Sigmoid colon (tissue), 7 donors: ENCODE results near the gene TAF5L. TPM values are rescaled to one million over a fixed set of nuclear protein-coding genes. Genes with fewer than 3 reads are reported as not detected.

Experiments
- DNase-seq: peaks from one replicate; pipeline ENCODE4 v3.0.0-alpha.2; 2019
- H3K27ac ChIP-seq, 4 donors: fragments of 200-600 bp; sonication (generic); one replicate each; pipeline ENCODE4 v1.5.1; 2016 to 2019; ENCODE audit warnings: mild to moderate bottlenecking in 1 of 4
- H3K27me3 ChIP-seq, 3 donors: fragments of 200-600 bp; sonication (generic); one replicate each; pipeline ENCODE4 v1.5.1; 2019; ENCODE audit warnings: mild to moderate bottlenecking in 1 of 3
- H3K36me3 ChIP-seq, 4 donors: fragments of 200-600 bp; sonication (generic); one replicate each; pipeline ENCODE4 v1.5.1; 2016 to 2019
- H3K4me1 ChIP-seq, 4 donors: fragments of 200-600 bp; sonication (generic); one replicate each; pipeline ENCODE4 v1.5.1; 2017 to 2019
- H3K4me3 ChIP-seq, 4 donors: fragments of 200-600 bp; sonication (generic); one replicate each; pipeline ENCODE4 v1.5.1; 2017 to 2019; ENCODE audit warnings: mild to moderate bottlenecking in 2 of 4, moderate library complexity in 1 of 4
- H3K9me3 ChIP-seq, 4 donors: fragments of 200-600 bp in 3 of 4; sonication (generic) in 3 of 4; one replicate each; pipeline versions ENCODE4 v1.5.1 to v1.6.1; 2013 to 2019
- EP300 ChIP-seq, 4 donors: sonication (generic); formaldehyde crosslinking; IDR thresholded peaks; one replicate each; pipeline ENCODE4 v1.6.1; 2017; ENCODE audit warnings: antibody characterized with exemption in 4 of 4
- POLR2A ChIP-seq, 2 donors: fragments of 450-650 bp; IDR thresholded peaks; one replicate each; pipeline ENCODE4 v1.6.1; 2016; ENCODE audit warnings: antibody characterized with exemption in 2 of 2, mild to moderate bottlenecking in 2 of 2, moderate library complexity in 2 of 2
- POLR2AphosphoS5 ChIP-seq, 4 donors: sonication (generic); formaldehyde crosslinking; IDR thresholded peaks; one replicate each; pipeline ENCODE4 v1.6.1; 2017; ENCODE audit warnings: antibody characterized with exemption in 4 of 4
- WGBS, 2 donors: extraction: QIAGEN DNeasy Blood & Tissue Kit; methylation state at CpG; one replicate each; pipeline ENCODE4 v1.1.7; 2013; 5-methylcytosine and 5-hydroxymethylcytosine counted together
- intact Hi-C: fragments of 100-400 bp; cut with DNase I; formaldehyde crosslinking; loops from one replicate; pipeline ENCODE4 v1.15.1; 2023
- polyA plus RNA-seq, 3 donors: library from polyadenylated mRNA; stranded (reverse); fragments of 200-250 nt; gene quantifications; one replicate each; pipeline ENCODE4 v1.2.3, GENCODE V29; 2013
- total RNA-seq, 4 donors: library from RNA; depleted of rRNA; stranded (reverse); fragments of >200 nt; gene quantifications; one replicate each; pipeline ENCODE4 v1.1.0, GENCODE V29; 2016
- TF ChIP-seq, protein P1 (sequence below), 4 experiments: fragments of 450-650 bp in 3 of 4; fragments of 200-600 bp in 1 of 4; IDR thresholded peaks; one replicate each; pipeline ENCODE4 v1.5.1; 2016 to 2019; ENCODE audit warnings: antibody characterized with exemption in 4 of 4, mild to moderate bottlenecking in 3 of 4, moderate library complexity in 2 of 4
- donor health status: healthy with polysubstance abuse.
- donor health status: Bipolar disorder and iron deficiency.
- donor health status: healthy.

Gene TAF5L
- total and polyA plus RNA-seq, 7 donors = 10.6 to 18.0 (median 13.0) TPM

DNA sequence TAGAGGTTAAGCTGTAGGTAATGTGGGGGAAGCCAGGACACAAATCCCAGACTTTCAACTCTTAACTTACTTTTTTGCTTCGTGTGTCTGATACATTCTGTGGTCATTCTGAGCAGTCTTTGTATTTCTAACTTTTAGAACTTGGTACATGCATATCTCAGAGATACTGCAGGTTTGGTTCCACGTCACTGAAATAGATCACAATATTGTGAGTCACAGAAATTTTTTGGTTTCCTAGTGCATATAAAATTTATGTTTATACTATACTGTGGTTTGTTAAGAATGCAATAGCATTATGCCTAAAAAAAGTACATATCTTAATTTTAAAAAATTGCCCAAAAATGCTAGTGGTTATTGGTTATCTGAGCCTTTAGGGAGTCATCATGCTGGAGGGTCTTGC lies 3.3 kb upstream of the TAF5L start:
- Histone ChIP-seq H3K9me3 (no peaks in the 10 kb centered on the region), H3K36me3 (peaks cover 0 to 5% (median 0%) of the 10 kb centered on the region in 4 donors), H3K4me1 (peaks cover 0 to 23% (median 19%) of the 10 kb centered on the region in 4 donors), H3K27ac (no peak overlapping the region), H3K27me3 (no peaks in the 10 kb centered on the region), H3K4me3 (no peak overlapping the region)
- 89 to 90% methylated on average over 2 of the region's 2 CpGs for WGBS, 2 donors
- TF ChIP-seq POLR2AphosphoS5 (IDR thresholded peaks at IDR 0.05) (no peak), POLR2A (IDR thresholded peaks at IDR 0.05) (no peak), EP300 (IDR thresholded peaks at IDR 0.05) (no peak)
- TF ChIP-seq, protein P1, sequence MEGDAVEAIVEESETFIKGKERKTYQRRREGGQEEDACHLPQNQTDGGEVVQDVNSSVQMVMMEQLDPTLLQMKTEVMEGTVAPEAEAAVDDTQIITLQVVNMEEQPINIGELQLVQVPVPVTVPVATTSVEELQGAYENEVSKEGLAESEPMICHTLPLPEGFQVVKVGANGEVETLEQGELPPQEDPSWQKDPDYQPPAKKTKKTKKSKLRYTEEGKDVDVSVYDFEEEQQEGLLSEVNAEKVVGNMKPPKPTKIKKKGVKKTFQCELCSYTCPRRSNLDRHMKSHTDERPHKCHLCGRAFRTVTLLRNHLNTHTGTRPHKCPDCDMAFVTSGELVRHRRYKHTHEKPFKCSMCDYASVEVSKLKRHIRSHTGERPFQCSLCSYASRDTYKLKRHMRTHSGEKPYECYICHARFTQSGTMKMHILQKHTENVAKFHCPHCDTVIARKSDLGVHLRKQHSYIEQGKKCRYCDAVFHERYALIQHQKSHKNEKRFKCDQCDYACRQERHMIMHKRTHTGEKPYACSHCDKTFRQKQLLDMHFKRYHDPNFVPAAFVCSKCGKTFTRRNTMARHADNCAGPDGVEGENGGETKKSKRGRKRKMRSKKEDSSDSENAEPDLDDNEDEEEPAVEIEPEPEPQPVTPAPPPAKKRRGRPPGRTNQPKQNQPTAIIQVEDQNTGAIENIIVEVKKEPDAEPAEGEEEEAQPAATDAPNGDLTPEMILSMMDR (IDR thresholded peaks at IDR 0.05) = no peak
- DNase-seq = no peak
- intact Hi-C loops = no loop called here

DNA sequence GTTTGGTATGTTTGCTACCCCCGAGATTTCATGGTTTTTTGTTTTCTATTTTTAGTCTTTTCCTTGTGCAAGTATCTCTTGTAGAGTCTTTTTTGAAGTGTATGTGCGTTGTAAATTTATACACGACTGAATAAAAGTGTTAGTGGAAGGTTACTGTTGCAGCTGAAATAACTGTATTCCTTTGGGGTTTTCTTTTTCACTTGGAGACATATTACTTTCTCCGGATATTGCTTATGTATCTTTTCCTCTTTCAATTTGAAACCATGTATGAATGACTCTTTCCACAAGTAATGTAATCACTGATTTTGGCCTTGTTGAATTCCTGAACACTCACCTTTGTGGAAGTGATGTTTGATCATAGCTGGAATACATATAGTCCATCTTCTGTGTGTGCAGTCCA lies 1.1 kb upstream of the TAF5L start:
- Histone ChIP-seq H3K4me3 (peak overlapping the region; percentile 70 to 96 (median 84)), H3K9me3 (no peaks in the 10 kb centered on the region), H3K4me1 (peaks cover 0 to 45% (median 33%) of the 10 kb centered on the region in 4 donors), H3K36me3 (no peaks in the 10 kb centered on the region), H3K27me3 (no peaks in the 10 kb centered on the region), H3K27ac (peak overlapping the region in 3 of 4 donors; percentile 88 to 95 (median 95))
- intact Hi-C loops = no loop called here
- 1 to 5% methylated on average over 4 of the region's 4 CpGs for WGBS, 2 donors
- no peak for DNase-seq
- TF ChIP-seq POLR2A (IDR thresholded peaks at IDR 0.05) (no peak), POLR2AphosphoS5 (IDR thresholded peaks at IDR 0.05) (no peak), EP300 (IDR thresholded peaks at IDR 0.05) (no peak)
- TF ChIP-seq, protein P1 (IDR thresholded peaks at IDR 0.05) = no peak

DNA sequence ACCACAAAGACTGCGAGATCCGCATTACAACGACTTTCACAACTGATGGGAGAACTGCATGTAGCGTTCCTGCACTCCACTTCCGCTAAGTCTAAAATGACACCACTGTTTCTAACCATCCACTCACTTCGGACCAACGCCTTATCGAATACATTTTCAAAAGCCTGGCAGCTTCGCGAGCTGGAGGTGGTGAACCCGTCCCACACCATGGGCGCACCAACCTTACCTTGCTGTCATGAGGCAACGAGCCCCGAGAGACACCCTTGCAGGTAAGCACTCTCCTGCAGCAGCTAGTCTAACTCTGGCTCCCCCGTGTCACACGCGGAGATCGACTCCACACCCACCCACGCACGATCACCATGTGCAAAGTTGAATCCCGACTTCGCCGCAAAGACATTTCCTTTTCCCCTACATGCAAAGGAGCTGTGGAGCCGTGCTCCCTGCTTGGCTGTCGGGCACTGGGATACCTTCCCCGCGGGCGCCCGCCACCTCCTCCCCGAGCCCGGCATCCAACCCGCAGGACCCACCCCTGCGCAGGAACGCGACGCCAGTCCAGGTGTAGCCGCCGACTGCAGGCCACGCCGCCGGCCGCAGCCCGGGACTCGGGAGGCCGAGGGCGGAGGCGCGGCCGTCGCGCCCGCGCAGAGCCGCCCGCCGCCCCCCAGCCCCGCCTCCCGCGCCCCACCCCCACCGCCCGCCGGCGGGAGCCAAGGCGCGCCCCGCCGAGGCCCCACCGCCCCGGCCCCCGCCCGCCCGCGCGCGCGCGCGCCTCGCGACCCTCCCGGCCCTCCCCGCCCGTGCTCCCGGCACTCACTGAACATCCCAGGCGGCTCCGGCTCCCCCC lies 629 bp downstream of the TAF5L start:
- Histone ChIP-seq H3K36me3 (no peaks in the 10 kb centered on the region), H3K4me1 (peaks cover 0 to 61% (median 41%) of the 10 kb centered on the region in 4 donors), H3K9me3 (no peaks in the 10 kb centered on the region), H3K27ac (peak overlapping the region; percentile 88 to 95 (median 92)), H3K4me3 (peak overlapping the region; percentile 70 to 96 (median 78)), H3K27me3 (no peaks in the 10 kb centered on the region)
- WGBS, 2 donors = 0 to 1% methylated on average over 75 to 86 of the region's 86 CpGs
- intact Hi-C loops = no loop called here
- peak; percentile 77 for DNase-seq
- TF ChIP-seq, protein P1 (IDR thresholded peaks at IDR 0.05) = no peak
- TF ChIP-seq POLR2AphosphoS5 (IDR thresholded peaks at IDR 0.05) = peak in 2 of 4 donors; percentile 28 to 31

DNA sequence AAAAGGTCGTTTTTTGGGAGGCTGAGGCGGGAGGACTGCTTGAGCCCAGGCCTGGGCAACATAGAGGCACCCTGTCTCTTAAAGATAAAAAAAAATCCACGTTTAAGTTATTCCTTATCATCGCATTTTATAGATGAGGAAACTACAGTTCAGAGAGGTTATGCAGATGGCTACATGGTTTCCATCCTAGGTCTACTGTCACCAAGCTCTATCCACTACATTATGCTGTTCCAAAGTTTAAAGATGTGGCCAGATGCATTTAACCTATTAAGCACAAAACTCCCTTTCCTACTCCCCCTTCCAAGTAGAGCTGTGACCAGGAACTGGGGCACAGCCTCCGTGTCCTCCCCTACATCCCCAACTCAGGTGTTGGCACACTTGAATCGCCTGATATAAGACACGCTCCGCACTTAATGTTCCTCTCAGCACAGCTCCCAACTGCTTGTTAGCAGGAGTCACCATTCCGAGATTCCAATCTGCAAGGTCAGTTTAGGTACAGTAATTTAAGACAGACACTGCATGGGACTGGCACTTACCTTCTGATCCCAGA lies 1.3 kb downstream of the TAF5L start:
- H3K4me1 ChIP-seq = peaks cover 0 to 64% (median 41%) of the 10 kb centered on the region in 4 donors
- WGBS, 2 donors = 30 to 52% methylated on average over 9 of the region's 9 CpGs
- peak overlapping the region; percentile 88 to 95 (median 92) for H3K27ac ChIP-seq
- TF ChIP-seq POLR2AphosphoS5 (IDR thresholded peaks at IDR 0.05) = no peak
- TF ChIP-seq, protein P1 (IDR thresholded peaks at IDR 0.05) = no peak
- TF ChIP-seq EP300 (IDR thresholded peaks at IDR 0.05) = no peak
- no peak for TF ChIP-seq POLR2A (IDR thresholded peaks at IDR 0.05)
- DNase-seq = no peak
- peak overlapping the region; percentile 70 to 96 (median 78) for H3K4me3 ChIP-seq
- H3K9me3 ChIP-seq = no peaks in the 10 kb centered on the region
- H3K27me3 ChIP-seq = no peaks in the 10 kb centered on the region
- intact Hi-C loops = no loop called here
- H3K36me3 ChIP-seq = no peaks in the 10 kb centered on the region
